Measurements from ENCODE around the gene TRPC5OS.

Gene TRPC5OS

DNA sequence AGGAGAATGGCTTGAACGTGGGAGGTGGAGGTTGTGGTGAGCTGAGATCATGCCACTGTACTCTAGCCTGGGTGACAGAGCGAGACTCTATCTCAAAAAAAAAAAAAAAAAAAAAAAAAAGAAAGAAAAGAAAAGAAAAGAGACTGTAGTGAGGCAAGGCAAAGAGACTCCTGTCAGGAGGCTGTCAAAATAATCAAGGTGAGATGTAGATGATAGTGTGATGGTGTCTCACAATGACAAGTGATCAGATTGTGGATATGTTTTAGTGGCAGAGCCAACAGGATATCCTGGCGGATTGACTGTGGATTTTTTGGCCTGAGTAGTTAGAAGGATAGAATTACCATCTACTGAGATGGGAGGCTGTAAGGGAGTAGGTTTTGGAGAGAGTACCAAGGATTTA is 12.6 kb downstream of the TRPC5OS start:
- DNase-seq (ENCODE audit: extremely low spot score, insufficient read length, low read depth) (no peak), FAIRE-seq (no peak)

DNA sequence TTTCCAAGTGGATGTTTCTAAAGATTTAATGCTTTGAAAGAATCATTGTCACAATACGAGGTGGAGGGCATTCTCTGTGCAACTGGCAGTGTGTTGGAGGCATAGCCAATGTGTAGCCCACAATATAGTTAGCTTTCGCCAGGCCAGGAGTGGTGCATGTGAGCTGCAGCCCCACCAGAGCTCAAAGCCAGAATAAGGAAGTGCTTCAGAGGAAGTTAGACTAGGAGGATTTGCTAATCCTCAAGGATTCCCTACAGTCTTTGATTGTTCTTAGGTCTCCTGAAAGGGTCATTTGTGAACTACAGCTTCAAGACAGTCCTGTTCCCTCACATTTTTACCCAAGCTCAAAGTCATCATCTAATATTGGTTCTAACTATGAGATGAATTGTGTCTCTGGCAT is 16.4 kb downstream of the TRPC5OS start:
- FAIRE-seq (no peak), DNase-seq (ENCODE audit: extremely low spot score, insufficient read length, low read depth) (no peak)

DNA sequence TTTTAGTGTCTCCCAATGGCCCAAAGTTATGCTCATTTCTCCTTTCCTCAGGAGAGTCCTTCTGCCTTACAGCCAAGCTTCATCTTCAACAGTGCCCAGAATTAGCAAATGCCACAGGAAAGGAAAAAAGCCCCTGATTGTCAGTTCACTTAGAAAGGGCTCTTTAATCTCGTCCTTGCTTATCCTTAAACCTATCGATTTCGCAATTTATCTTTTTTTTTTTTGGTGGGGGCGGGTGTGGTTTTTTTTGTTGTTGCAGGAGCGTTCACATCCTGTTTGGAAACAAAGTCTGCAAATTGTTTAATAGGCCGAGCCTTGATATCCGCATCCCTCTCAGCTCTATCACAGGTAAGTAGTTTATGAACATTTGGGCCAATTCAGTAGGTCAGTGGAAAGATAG is 20.2 kb downstream of the TRPC5OS start:
- no peak for FAIRE-seq
- DNase-seq (ENCODE audit: extremely low spot score, insufficient read length, low read depth): no peak

DNA sequence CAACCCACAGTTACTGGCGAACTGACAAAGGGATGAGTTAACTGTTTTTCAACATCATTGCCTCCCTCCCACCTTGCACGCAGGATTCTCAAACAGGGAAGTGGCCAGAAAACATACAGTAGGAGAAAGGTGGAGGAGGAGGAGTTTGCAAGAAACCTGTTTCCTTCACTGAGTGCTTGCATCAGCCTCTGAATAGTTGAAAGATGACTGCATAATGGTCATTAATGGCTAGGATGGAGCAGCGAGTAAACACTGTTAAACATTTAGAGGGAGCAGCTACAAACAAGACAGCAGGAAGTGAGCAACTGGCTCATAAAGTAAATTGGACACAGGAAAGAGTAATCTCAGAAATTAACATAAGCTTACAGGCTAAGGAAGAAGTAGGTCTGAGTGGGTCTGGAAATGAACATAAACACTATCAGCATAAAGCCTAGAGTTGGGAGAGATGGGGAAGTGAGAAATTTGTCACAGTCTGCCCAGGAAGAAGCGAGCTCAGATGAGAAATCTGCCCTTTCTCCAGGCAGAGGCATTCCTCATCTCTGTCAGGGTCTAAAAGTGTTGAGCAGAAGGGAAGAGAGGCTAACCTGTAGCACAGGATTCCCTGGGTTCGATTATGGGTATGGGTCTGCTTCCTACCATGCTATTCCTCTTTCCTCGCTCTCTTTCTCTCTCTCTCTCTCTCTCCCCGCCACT is 38.6 kb downstream of the TRPC5OS start:
- FAIRE-seq (no peak), DNase-seq (ENCODE audit: extremely low spot score, insufficient read length, low read depth) (no peak)

DNA sequence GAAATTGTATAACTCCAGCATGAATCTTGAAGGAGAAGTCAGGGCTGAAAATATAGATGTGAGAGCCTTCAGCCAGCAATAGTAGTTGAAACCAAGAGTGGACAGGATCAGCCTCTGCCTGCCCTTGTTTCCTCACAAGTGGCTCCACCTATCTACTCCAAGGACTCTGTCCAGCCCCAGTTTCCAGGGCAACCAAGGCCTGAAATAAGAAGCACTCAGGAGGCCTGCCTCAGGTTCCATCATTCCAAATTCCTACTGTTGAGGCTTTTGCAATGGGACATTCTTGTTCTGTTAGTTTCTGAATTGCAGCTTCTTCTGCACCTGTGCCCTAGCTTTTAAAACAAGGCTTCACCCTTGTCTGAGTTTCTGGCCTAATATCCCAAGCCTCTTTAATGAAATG is 41.6 kb downstream of the TRPC5OS start:
- FAIRE-seq: no peak
- DNase-seq (ENCODE audit: extremely low spot score, insufficient read length, low read depth): no peak

DNA sequence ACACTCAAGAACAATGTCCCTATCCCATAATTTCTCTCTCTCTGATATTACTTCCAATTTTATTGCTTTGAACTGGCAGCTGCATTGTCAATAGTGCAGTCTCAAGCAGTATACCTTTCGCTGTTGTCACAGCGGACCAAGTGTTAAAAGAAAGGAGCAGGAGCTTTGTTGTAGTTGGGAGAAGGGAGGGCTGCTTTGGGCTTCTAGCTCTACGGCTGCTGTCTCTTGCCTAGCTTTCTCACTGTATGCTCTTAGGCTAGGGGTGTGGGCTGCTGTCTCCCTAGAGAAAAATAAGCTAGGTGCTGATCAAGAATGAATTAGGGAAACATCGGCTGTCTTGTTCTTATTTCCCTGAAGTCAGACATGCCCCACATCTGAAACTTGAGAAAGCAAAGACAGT is 52.5 kb downstream of the TRPC5OS start:
- DNase-seq (ENCODE audit: extremely low spot score, insufficient read length, low read depth) (no peak), FAIRE-seq (no peak)

Measured in GM18507 (cell line).